ENCODE data around the gene ISM1. TPM values are rescaled to one million over a fixed set of nuclear protein-coding genes. Genes with fewer than 3 reads are reported as not detected.

Gene ISM1
- polyA plus RNA-seq, 1 donor from 2014 or later = not detected

GRCh38 chr20:13338097-13338661, 117.1 kb downstream of the ISM1 start:
- Histone ChIP-seq H3K9me2 (ENCODE audit: insufficient read depth, low read length) (no peaks in the 10 kb centered on the region), H3K27ac (ENCODE audit: low read length) (no peak overlapping the region), H2AFZ (ENCODE audit: low read depth, low read length) (no peak overlapping the region), H3K9me3 (ENCODE audit: low read length) (no peaks in the 10 kb centered on the region), H3K36me3 (ENCODE audit: insufficient read depth, low read length) (no peaks in the 10 kb centered on the region), H3K9ac (ENCODE audit: low read length) (no peak overlapping the region), H3K4me2 (ENCODE audit: low read length) (no peak overlapping the region), H3K4me3 (ENCODE audit: low read length) (no peak overlapping the region), H3K79me2 (replicated peaks; ENCODE audit: insufficient read depth, low read length) (no peaks in the 10 kb centered on the region), H3F3A (ENCODE audit: insufficient read depth, low read length, poor library complexity, severe bottlenecking) (no peaks in the 10 kb centered on the region), H4K20me1 (ENCODE audit: insufficient read depth) (no peaks in the 10 kb centered on the region), H3K27me3 (ENCODE audit: insufficient read depth, low read depth, low read length) (no peaks in the 10 kb centered on the region)
- TF ChIP-seq CTCF (IDR thresholded peaks at IDR 0.05; ENCODE audit: poor library complexity, severe bottlenecking) (no peak), SMC3 (conservative IDR thresholded peaks at IDR 0.05; ENCODE audit: poor library complexity) (no peak), EZH2 (IDR thresholded peaks at IDR 0.05; ENCODE audit: borderline replicate concordance, insufficient read depth, low read length, poor library complexity, severe bottlenecking) (no peak), MXI1 (conservative IDR thresholded peaks at IDR 0.05; ENCODE audit: poor library complexity, severe bottlenecking) (no peak), REST (IDR thresholded peaks at IDR 0.05; ENCODE audit: borderline replicate concordance) (no peak)

DNA sequence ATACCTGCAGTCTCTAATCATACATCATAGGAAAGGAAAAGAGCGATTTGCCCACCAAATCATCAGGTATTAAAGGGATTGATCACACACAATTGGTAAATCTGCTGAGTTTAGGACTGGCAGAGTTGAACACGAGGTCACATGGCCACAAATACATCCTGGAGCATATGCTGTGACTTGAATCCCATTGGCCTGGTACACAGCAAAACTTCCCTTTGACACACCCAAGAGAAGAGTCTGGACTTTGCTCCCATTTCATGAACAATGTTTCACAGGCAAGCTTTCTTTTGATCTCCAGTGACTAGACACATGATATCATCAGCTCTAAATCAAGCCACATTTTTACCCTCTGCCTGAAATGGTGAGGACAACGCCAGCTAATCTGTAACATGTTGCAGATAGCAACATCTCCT, 117.9 kb downstream of the ISM1 start:
- H3K4me2 ChIP-seq (ENCODE audit: low read length) = no peak overlapping the region
- H3K9me3 ChIP-seq (ENCODE audit: low read length) = no peaks in the 10 kb centered on the region
- no peaks in the 10 kb centered on the region for H4K20me1 ChIP-seq (ENCODE audit: insufficient read depth)
- no peaks in the 10 kb centered on the region for H3K36me3 ChIP-seq (ENCODE audit: insufficient read depth, low read length)
- H3K9me2 ChIP-seq (ENCODE audit: insufficient read depth, low read length) = no peaks in the 10 kb centered on the region
- no peaks in the 10 kb centered on the region for H3F3A ChIP-seq (ENCODE audit: insufficient read depth, low read length, poor library complexity, severe bottlenecking)
- no peaks in the 10 kb centered on the region for H3K79me2 ChIP-seq (replicated peaks; ENCODE audit: insufficient read depth, low read length)
- TF ChIP-seq EZH2 (IDR thresholded peaks at IDR 0.05; ENCODE audit: borderline replicate concordance, insufficient read depth, low read length, poor library complexity, severe bottlenecking) (no peak), TAF1 (IDR thresholded peaks at IDR 0.05; ENCODE audit: low read depth) (no peak), CTCF (IDR thresholded peaks at IDR 0.05; ENCODE audit: poor library complexity, severe bottlenecking) (no peak)
- H3K27me3 ChIP-seq (ENCODE audit: insufficient read depth, low read depth, low read length) = no peaks in the 10 kb centered on the region
- H3K4me3 ChIP-seq (ENCODE audit: low read length) = no peak overlapping the region
- H3K27ac ChIP-seq (ENCODE audit: low read length) = no peak overlapping the region
- H3K9ac ChIP-seq (ENCODE audit: low read length) = no peak overlapping the region
- no peak overlapping the region for H2AFZ ChIP-seq (ENCODE audit: low read depth, low read length)

Data from neural cell (in vitro differentiated cells).